GM12891 (cell line): Measurements from ENCODE around the gene EIF4G3.

ENCODE experiments used
- POLR2A ChIP-seq: IDR thresholded peaks from 2 replicates; pipeline ENCODE4 v1.6.1; 2011; ENCODE audit warnings: low read depth, low read length, control low read depth
- POLR2AphosphoS5 ChIP-seq: IDR thresholded peaks from 2 replicates; pipeline ENCODE4 v1.6.1; 2011; ENCODE audit warnings: low read depth, low read length, control low read depth
- POU2F2 ChIP-seq: IDR thresholded peaks from 2 replicates; pipeline ENCODE4 v1.6.1; 2011; ENCODE audit warnings: low read depth, mild to moderate bottlenecking, control low read depth, low read length, moderate library complexity
- TAF1 ChIP-seq: IDR thresholded peaks from 2 replicates; pipeline ENCODE4 v1.6.1; 2011; ENCODE audit warnings: low read depth, low read length, control low read depth

DNA sequence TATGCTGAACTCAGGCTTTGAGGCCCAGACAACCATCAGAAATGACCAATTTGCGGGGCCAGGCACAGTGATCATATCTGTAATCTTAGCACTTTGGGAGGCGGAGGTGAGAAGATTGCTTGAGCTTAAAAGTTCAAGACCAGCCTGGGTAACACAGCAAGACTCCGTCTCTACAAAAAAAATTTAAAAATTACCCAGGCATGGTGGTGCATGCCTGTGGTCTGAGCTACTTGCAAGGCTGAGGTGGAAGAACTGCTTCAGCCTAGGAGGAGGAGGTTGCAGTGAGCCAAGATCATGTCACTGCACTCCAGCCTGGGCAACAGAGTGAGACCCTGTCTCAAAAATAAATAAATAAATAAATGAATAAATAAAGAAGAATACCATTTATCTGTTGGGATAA, 156.5 kb downstream of the EIF4G3 start:
- no peak for TF ChIP-seq POLR2A
- no peak for TF ChIP-seq TAF1
- TF ChIP-seq POLR2AphosphoS5: no peak
- no peak for TF ChIP-seq POU2F2
